GM19328 (cell line): Measurements from ENCODE around the gene C5AR2.
"Not testable (repeated sequence)": the region's sequence is repeated elsewhere in the genome, so short reads cannot be mapped to it uniquely, and the experiment has no call there.

Source experiments
- ATAC-seq: cut with Tn5 transposase; IDR thresholded peaks from one replicate; pipeline ENCODE4 v1.9.1; 2021; ENCODE audit warnings: mild to moderate bottlenecking, moderate library complexity; ENCODE audit not compliant: unreplicated experiment

C5AR2 gene

GRCh38 chr19:47358936-47359335, 27.0 kb downstream of the C5AR2 start:
- no peak for ATAC-seq

GRCh38 chr19:47362321-47362720, 30.3 kb downstream of the C5AR2 start:
- no peak for ATAC-seq

GRCh38 chr19:47363758-47364531, 32.0 kb downstream of the C5AR2 start:
- no peak for ATAC-seq

- ATAC-seq = not testable (repeated sequence)
These were observed 33.5 kb downstream of the C5AR2 start for GRCh38 chr19:47365455-47365854.

- no peak for ATAC-seq
These were observed 38.2 kb downstream of the C5AR2 start for GRCh38 chr19:47370045-47370611.

GRCh38 chr19:47371261-47371660, 39.3 kb downstream of the C5AR2 start:
- ATAC-seq = no peak

- no peak for ATAC-seq
These were observed 40.6 kb downstream of the C5AR2 start for GRCh38 chr19:47372603-47373002.

GRCh38 chr19:47373246-47374240, 41.6 kb downstream of the C5AR2 start:
- no peak for ATAC-seq

- no peak for ATAC-seq
These were observed 43.1 kb downstream of the C5AR2 start for GRCh38 chr19:47374876-47375693.

- no peak for ATAC-seq
These were observed 44.0 kb downstream of the C5AR2 start for GRCh38 chr19:47375694-47376588.

GRCh38 chr19:47376589-47377144, 44.7 kb downstream of the C5AR2 start:
- ATAC-seq = no peak

- ATAC-seq = no peak
These were observed 45.3 kb downstream of the C5AR2 start for GRCh38 chr19:47377208-47377701.

- no peak for ATAC-seq
These were observed 45.8 kb downstream of the C5AR2 start for GRCh38 chr19:47377801-47378200.

GRCh38 chr19:47378246-47378645, 46.3 kb downstream of the C5AR2 start:
- no peak for ATAC-seq

GRCh38 chr19:47379381-47379938, 47.5 kb downstream of the C5AR2 start:
- no peak for ATAC-seq

GRCh38 chr19:47380559-47380958, 48.6 kb downstream of the C5AR2 start:
- ATAC-seq = no peak

- ATAC-seq = no peak
These were observed 49.1 kb downstream of the C5AR2 start for GRCh38 chr19:47381121-47381520.

- no peak for ATAC-seq
These were observed 49.8 kb downstream of the C5AR2 start for GRCh38 chr19:47381653-47382279.
